H1 (cell line): Measurements from ENCODE around the gene KCND3. TPM values are rescaled to one million over a fixed set of nuclear protein-coding genes. Genes with fewer than 3 reads are reported as not detected.

Experiments used
- GABPA ChIP-seq: IDR thresholded peaks from 2 replicates; pipeline ENCODE4 v1.6.1; 2011; ENCODE audit warnings: mild to moderate bottlenecking, low read length, moderate library complexity, borderline replicate concordance; ENCODE audit not compliant: insufficient read depth
- PHF8 ChIP-seq: fragments of 200-600 bp; sonication (generic); conservative IDR thresholded peaks from 2 replicates; pipeline ENCODE4 v1.7.1; 2012; ENCODE audit warnings: low read depth, mild to moderate bottlenecking, inconsistent platforms, low read length, moderate library complexity
- polyA plus RNA-seq, 7 experiments: library from polyadenylated mRNA; depleted of rRNA in 3 of 7; stranded (reverse) in 5 of 7; unstranded in 2 of 7; fragments of >200 nt in 5 of 7; fragments of 200-250 nt in 2 of 7; gene quantifications; 1 replicate in 5 of 7; 2 replicates in 1 of 7; 4 replicates in 1 of 7; pipeline versions ENCODE4 v1.2.1 to v1.2.3, GENCODE V29; 2011 to 2013; ENCODE audit warnings: missing spikeins in 2 of 7, mixed read lengths in 2 of 7
- total RNA-seq: library from RNA; stranded (reverse); fragmentation: NEBNext Ultra II Directional; extraction: Animal tissue kit (Norgen Biotek cat#: 25700); gene quantifications from 2 replicates; pipeline ENCODE4 v1.2.1, GENCODE V29; 2021
- TF ChIP-seq, protein P1 (sequence below): fragments of 300-600 bp; sonication (generic); IDR thresholded peaks from 2 replicates; pipeline ENCODE4 v1.7.1; 2012; ENCODE audit warnings: low read length, moderate library complexity, mild to moderate bottlenecking, inconsistent platforms; ENCODE audit not compliant: insufficient replicate concordance

KCND3 gene
- total and polyA plus RNA-seq, 2 of the 8 experiments (the other 6 are each of a cell fraction or from before 2014, with no cell fraction given) = 0.14 to 0.48 TPM

GRCh38 chr1:111768625-111769024, 220.8 kb downstream of the KCND3 start (continued):
- TF ChIP-seq, protein P1, sequence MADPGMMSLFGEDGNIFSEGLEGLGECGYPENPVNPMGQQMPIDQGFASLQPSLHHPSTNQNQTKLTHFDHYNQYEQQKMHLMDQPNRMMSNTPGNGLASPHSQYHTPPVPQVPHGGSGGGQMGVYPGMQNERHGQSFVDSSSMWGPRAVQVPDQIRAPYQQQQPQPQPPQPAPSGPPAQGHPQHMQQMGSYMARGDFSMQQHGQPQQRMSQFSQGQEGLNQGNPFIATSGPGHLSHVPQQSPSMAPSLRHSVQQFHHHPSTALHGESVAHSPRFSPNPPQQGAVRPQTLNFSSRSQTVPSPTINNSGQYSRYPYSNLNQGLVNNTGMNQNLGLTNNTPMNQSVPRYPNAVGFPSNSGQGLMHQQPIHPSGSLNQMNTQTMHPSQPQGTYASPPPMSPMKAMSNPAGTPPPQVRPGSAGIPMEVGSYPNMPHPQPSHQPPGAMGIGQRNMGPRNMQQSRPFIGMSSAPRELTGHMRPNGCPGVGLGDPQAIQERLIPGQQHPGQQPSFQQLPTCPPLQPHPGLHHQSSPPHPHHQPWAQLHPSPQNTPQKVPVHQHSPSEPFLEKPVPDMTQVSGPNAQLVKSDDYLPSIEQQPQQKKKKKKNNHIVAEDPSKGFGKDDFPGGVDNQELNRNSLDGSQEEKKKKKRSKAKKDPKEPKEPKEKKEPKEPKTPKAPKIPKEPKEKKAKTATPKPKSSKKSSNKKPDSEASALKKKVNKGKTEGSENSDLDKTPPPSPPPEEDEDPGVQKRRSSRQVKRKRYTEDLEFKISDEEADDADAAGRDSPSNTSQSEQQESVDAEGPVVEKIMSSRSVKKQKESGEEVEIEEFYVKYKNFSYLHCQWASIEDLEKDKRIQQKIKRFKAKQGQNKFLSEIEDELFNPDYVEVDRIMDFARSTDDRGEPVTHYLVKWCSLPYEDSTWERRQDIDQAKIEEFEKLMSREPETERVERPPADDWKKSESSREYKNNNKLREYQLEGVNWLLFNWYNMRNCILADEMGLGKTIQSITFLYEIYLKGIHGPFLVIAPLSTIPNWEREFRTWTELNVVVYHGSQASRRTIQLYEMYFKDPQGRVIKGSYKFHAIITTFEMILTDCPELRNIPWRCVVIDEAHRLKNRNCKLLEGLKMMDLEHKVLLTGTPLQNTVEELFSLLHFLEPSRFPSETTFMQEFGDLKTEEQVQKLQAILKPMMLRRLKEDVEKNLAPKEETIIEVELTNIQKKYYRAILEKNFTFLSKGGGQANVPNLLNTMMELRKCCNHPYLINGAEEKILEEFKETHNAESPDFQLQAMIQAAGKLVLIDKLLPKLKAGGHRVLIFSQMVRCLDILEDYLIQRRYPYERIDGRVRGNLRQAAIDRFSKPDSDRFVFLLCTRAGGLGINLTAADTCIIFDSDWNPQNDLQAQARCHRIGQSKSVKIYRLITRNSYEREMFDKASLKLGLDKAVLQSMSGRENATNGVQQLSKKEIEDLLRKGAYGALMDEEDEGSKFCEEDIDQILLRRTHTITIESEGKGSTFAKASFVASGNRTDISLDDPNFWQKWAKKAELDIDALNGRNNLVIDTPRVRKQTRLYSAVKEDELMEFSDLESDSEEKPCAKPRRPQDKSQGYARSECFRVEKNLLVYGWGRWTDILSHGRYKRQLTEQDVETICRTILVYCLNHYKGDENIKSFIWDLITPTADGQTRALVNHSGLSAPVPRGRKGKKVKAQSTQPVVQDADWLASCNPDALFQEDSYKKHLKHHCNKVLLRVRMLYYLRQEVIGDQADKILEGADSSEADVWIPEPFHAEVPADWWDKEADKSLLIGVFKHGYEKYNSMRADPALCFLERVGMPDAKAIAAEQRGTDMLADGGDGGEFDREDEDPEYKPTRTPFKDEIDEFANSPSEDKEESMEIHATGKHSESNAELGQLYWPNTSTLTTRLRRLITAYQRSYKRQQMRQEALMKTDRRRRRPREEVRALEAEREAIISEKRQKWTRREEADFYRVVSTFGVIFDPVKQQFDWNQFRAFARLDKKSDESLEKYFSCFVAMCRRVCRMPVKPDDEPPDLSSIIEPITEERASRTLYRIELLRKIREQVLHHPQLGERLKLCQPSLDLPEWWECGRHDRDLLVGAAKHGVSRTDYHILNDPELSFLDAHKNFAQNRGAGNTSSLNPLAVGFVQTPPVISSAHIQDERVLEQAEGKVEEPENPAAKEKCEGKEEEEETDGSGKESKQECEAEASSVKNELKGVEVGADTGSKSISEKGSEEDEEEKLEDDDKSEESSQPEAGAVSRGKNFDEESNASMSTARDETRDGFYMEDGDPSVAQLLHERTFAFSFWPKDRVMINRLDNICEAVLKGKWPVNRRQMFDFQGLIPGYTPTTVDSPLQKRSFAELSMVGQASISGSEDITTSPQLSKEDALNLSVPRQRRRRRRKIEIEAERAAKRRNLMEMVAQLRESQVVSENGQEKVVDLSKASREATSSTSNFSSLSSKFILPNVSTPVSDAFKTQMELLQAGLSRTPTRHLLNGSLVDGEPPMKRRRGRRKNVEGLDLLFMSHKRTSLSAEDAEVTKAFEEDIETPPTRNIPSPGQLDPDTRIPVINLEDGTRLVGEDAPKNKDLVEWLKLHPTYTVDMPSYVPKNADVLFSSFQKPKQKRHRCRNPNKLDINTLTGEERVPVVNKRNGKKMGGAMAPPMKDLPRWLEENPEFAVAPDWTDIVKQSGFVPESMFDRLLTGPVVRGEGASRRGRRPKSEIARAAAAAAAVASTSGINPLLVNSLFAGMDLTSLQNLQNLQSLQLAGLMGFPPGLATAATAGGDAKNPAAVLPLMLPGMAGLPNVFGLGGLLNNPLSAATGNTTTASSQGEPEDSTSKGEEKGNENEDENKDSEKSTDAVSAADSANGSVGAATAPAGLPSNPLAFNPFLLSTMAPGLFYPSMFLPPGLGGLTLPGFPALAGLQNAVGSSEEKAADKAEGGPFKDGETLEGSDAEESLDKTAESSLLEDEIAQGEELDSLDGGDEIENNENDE = no peak
- TF ChIP-seq PHF8 (no peak), GABPA (no peak)
